Activated CD8-positive, alpha-beta T cell treated with anti-CD3 and anti-CD28 coated beads for 36 hours (primary cell): Measurements from ENCODE around the gene LGALS16. TPM values are rescaled to one million over a fixed set of nuclear protein-coding genes. Genes with fewer than 3 reads are reported as not detected.

Source experiments
- ATAC-seq: fragments of 200-7000 bp; cut with Tn5 transposase; one replicate; pipeline ENCODE4 v1.10.0; 2021; ENCODE audit warnings: mild to moderate bottlenecking, moderate library complexity
- CTCF ChIA-PET: fragments of 350-600 bp; sonication (Branson Sonifier 250); formaldehyde crosslinking; loops from one replicate; lab custom pipeline; 2021; ENCODE audit warnings: antibody characterized with exemption; lab: Charles Lee
- POLR2A ChIA-PET: fragments of 350-600 bp; sonication (Branson Sonifier 250); formaldehyde crosslinking; loops from one replicate; lab custom pipeline; 2021; ENCODE audit warnings: antibody characterized with exemption; lab: Charles Lee
- DNase-seq: peaks from one replicate; pipeline ENCODE4 v3.0.0-alpha.2; 2020
- H3K27ac Mint-ChIP-seq: one replicate; pipeline ENCODE4 v1.8.0; 2021; ENCODE audit warnings: mild to moderate bottlenecking, mixed read lengths
- H3K27me3 Mint-ChIP-seq: one replicate; pipeline ENCODE4 v1.8.0; 2021; ENCODE audit warnings: mixed read lengths
- H3K36me3 Mint-ChIP-seq: one replicate; pipeline ENCODE4 v1.8.0; 2021; ENCODE audit warnings: low read depth, mixed read lengths
- H3K4me1 Mint-ChIP-seq: one replicate; pipeline ENCODE4 v1.8.0; 2021; ENCODE audit warnings: low read depth, mixed read lengths
- H3K4me3 Mint-ChIP-seq: one replicate; pipeline ENCODE4 v1.8.0; 2021; ENCODE audit warnings: mild to moderate bottlenecking, moderate library complexity, mixed read lengths
- H3K9me3 Mint-ChIP-seq: one replicate; pipeline ENCODE4 v1.8.0; 2021; ENCODE audit warnings: mixed read lengths
- intact Hi-C: fragments of 100-400 bp; cut with micrococcal nuclease; formaldehyde crosslinking; loops from one replicate; pipeline ENCODE4 v1.10.0; 2022
- total RNA-seq, 2 experiments: library from RNA; stranded (reverse); gene quantifications; one replicate each; pipeline ENCODE4 v1.2.3, GENCODE V29; 2021
- TF ChIP-seq, protein P1 (sequence below): fragments of 200-600 bp; IDR thresholded peaks from one replicate; pipeline ENCODE4 v1.8.0; 2022; ENCODE audit warnings: antibody characterized with exemption, mild to moderate bottlenecking

Gene LGALS16
- total RNA-seq, 2 experiments from 2014 or later: not detected

DNA sequence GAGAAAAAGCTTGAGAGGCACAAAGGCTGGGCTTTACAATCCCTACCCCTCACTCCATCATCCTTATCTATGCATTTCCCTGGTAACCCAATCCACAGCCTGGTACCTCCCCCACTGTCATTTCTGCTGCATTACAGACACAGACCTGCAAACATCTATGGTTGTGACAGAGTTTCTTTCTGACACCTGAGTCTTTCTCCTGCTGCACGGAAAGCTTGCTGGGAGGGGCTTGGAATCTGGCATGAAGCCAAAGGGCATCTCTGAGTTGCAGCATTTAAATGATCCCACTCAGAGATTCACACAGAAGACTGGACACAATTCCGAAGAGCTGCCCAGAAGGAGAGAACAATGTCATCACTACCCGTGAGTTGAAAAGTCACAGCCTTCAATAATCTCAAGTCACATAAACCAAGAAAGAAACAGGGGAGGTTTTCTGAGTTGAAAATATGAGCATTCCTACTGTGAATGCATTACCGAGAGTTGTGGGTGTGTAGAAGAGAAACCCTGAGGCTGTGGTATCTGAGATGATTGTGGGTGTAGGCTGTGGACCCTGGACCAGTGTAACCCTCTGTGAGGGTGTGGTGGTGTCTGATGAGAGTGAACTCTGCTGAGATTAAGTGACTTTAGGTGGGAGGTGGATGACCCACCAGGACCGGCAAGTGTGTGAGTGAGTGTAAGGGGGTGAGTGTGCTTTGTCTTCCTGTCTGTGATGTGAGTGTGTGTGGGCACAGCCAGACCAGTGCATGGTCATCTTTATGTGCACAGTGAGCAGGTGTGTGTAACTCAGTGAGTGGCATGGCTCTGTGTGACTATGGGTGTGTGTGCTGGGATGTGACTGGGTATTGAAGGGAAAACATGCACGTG is 48.7 kb downstream of the LGALS16 start, which contains the start of gene LGALS14:
Gene LGALS14, plus strand, starts transcription at position 301 of the 864 bp plus-strand sequence. Its CDS starts 48 bp downstream, at position 349.
- POLR2A ChIA-PET: no interaction called here
- intact Hi-C loops: no loop called here
- ATAC-seq: peak; percentile 73

DNA sequence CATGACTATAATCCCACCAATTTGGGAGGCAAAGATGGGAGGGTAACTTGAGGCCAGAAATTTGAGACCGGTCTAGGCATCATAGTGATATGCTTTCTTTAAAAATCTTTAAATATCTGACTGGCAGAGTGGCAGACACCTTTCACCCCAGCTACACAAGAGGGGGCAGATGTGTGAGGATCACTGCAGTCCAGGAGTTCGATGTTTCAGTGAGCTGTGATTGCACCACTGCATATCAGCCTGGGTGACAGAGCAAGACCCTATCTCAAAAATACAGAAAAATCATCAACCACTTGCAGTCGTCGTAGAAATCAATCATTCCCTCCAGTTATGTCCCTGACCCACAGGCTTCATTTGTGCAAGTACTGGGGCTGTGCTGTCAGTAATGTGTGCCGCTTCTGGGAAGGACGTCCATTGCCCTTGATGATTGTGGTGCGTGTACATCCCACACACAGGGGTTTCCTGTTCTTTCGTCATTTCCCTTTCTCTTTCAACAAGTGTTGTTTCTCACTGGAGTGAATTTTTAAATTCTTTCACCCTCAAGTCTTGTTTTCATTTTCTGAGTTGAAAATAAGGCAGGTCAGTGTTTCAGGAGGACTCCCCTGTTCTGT is 50.0 kb downstream of the LGALS16 start:
- Mint-ChIP-seq H3K36me3 (peaks cover 1% of the 10 kb centered on the region), H3K27me3 (peaks cover 11% of the 10 kb centered on the region), H3K27ac (peak overlapping the region; percentile 57), H3K4me1 (peaks cover 25% of the 10 kb centered on the region), H3K4me3 (no peak overlapping the region), H3K9me3 (no peaks in the 10 kb centered on the region)
- ChIA-PET POLR2A (no interaction called here), CTCF (no interaction called here)
- peak; percentile 64 for DNase-seq
- ATAC-seq: peak; percentile 61
- intact Hi-C loops: no loop called here
- TF ChIP-seq, protein P1, sequence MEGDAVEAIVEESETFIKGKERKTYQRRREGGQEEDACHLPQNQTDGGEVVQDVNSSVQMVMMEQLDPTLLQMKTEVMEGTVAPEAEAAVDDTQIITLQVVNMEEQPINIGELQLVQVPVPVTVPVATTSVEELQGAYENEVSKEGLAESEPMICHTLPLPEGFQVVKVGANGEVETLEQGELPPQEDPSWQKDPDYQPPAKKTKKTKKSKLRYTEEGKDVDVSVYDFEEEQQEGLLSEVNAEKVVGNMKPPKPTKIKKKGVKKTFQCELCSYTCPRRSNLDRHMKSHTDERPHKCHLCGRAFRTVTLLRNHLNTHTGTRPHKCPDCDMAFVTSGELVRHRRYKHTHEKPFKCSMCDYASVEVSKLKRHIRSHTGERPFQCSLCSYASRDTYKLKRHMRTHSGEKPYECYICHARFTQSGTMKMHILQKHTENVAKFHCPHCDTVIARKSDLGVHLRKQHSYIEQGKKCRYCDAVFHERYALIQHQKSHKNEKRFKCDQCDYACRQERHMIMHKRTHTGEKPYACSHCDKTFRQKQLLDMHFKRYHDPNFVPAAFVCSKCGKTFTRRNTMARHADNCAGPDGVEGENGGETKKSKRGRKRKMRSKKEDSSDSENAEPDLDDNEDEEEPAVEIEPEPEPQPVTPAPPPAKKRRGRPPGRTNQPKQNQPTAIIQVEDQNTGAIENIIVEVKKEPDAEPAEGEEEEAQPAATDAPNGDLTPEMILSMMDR: no peak

More for the DNA sequence above, 48.7 kb downstream of the LGALS16 start, which contains the start of gene LGALS14:
- TF ChIP-seq, protein P1: no peak
- CTCF ChIA-PET: interaction anchor here (2.0 kb wide), 1 partner anchor 153 kb away, joined by 5 read pairs; no protein-coding TSS in a partner anchor
- H3K36me3 Mint-ChIP-seq: peaks cover 1% of the 10 kb centered on the region
- peak within 1 kb of the TSS; percentile 57 for H3K27ac Mint-ChIP-seq
- peaks cover 25% of the 10 kb centered on the region for H3K4me1 Mint-ChIP-seq
- H3K9me3 Mint-ChIP-seq: no peaks in the 10 kb centered on the region
- peak; percentile 23 for DNase-seq
- H3K27me3 Mint-ChIP-seq: peaks cover 18% of the 10 kb centered on the region
- no peak within 1 kb of the TSS for H3K4me3 Mint-ChIP-seq

DNA sequence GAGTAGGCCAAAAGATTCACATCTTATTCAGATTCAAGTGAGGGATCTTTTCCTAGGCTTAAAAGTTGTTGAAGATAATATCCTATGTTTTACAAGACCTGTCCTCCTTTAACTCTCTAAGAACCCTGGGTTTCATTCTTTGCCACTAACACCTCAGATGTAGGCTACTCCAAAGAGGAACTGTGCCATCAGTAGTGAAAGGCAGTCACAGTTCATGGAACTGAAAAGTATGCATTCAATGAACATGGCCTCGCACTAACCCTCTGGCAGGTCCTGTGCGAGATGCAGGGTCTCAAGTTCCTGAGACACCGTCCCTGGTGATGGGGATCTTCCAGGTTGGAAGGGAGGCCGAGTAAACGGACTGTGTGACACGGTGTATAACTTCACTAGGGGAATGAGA is 52.9 kb downstream of the LGALS16 start:
- ChIA-PET CTCF (no interaction called here), POLR2A (no interaction called here)
- ATAC-seq (no peak), DNase-seq (no peak)
- Mint-ChIP-seq H3K4me1 (peaks cover 25% of the 10 kb centered on the region), H3K27me3 (peaks cover 10% of the 10 kb centered on the region), H3K36me3 (peaks cover 1% of the 10 kb centered on the region), H3K27ac (no peak overlapping the region), H3K4me3 (no peak overlapping the region), H3K9me3 (peaks cover 1% of the 10 kb centered on the region)
- intact Hi-C loops: no loop called here
- TF ChIP-seq, protein P1: no peak

DNA sequence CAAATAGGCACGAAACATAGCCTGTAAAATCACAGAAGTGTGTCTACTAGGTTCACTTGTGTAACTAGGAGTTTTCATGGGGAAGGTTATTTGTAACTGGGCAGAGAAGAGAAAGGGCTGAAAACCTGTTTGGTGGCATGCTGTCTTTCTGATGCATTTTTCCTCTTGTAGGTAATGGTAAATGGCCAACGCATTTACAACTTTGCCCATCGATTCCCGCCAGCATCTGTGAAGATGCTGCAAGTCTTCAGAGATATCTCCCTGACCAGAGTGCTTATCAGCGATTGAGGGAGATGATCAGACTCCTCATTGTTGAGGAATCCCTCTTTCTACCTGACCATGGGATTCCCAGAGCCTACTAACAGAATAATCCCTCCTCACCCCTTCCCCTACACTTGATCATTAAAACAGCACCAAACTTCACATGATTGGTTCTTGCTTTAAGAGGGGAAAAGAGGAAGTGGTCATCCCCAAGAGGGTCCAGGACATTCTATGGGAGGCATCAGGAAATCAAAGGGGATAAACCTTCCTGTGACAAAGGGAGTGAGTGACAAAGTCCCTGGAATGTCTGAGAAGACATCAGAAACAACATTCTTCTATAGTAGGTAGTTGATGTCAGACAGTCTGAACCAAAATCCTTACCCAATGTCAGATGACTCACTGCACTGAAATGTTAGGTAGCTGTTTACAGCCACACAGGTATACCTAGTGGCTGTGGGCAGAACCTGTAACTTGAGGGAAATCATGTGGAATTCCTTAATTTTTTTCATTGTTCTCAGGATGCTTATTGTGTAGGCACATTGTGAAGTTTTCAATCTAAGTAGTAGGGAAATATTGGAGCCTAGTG is 53.5 kb downstream of the LGALS16 start:
- Mint-ChIP-seq H3K36me3 (peaks cover 1% of the 10 kb centered on the region), H3K4me3 (no peak overlapping the region), H3K27me3 (peaks cover 14% of the 10 kb centered on the region), H3K27ac (no peak overlapping the region), H3K4me1 (peaks cover 22% of the 10 kb centered on the region), H3K9me3 (peaks cover 1% of the 10 kb centered on the region)
- intact Hi-C loops: no loop called here
- POLR2A ChIA-PET: no interaction called here
- CTCF ChIA-PET: no interaction called here
- ATAC-seq: no peak
- TF ChIP-seq, protein P1: no peak
- DNase-seq: no peak

Other genes with a start within 250 kb of the LGALS16 start
- 10 to 100 TPM; 74.6 to 80.3 TPM for gene ZFP36, start 249.1 kb upstream of the LGALS16 start, total RNA-seq
- gene PLEKHG2, start 243.2 kb upstream of the LGALS16 start, total RNA-seq: 10 to 100 TPM; 35.9 to 42.8 TPM
- gene RPS16, start 220.0 kb upstream of the LGALS16 start, total RNA-seq: 1,000 to 10,000 TPM; 3,249 to 3,324 TPM
- gene SUPT5H, start 210.3 kb upstream of the LGALS16 start, total RNA-seq: 100 to 1,000 TPM; 127 to 141 TPM
- 100 to 1,000 TPM; 108 to 114 TPM for gene TIMM50, start 175.1 kb upstream of the LGALS16 start, total RNA-seq
- 1 to 10 TPM; 1.3 to 1.6 TPM for gene DLL3, start 157.0 kb upstream of the LGALS16 start, total RNA-seq
- gene SELENOV, start 140.8 kb upstream of the LGALS16 start, total RNA-seq: not detected
- gene EID2B, start 123.1 kb upstream of the LGALS16 start, total RNA-seq: 1 to 10 TPM; 3.0 TPM
- gene EID2, start 115.8 kb upstream of the LGALS16 start, total RNA-seq: 10 to 100 TPM; 11.1 to 11.7 TPM
- gene LGALS13, start 53.4 kb upstream of the LGALS16 start, total RNA-seq: not detected
- gene LGALS14, start 48.6 kb downstream of the LGALS16 start, total RNA-seq: 1 to 10 TPM in 1 of 2 experiments, not detected in 1; 1.8 TPM
- not detected for gene CLC, start 82.1 kb downstream of the LGALS16 start, total RNA-seq
- not detected for gene LEUTX, start 122.9 kb downstream of the LGALS16 start, total RNA-seq
- 1 to 10 TPM; 5.4 to 7.0 TPM for gene DYRK1B, start 178.2 kb downstream of the LGALS16 start, total RNA-seq
- 100 to 1,000 TPM; 901 to 905 TPM for gene FBL, start 190.5 kb downstream of the LGALS16 start, total RNA-seq